Adrenal gland (tissue), 12 donors: ENCODE measurements around the gene TIMM13. TPM values are rescaled to one million over a fixed set of nuclear protein-coding genes. Genes with fewer than 3 reads are reported as not detected.

Experiments used
- DNase-seq, 7 donors: peaks; one replicate each; pipeline ENCODE4 v3.0.0-alpha.2; 2019 to 2020
- H3K27ac ChIP-seq, 5 donors: fragments of 200-600 bp; sonication (generic) in 4 of 5; 1 replicate in 3 of 5; 2 replicates in 2 of 5; pipeline versions ENCODE4 v1.5.1 to v1.8.0; 2016 to 2020; ENCODE audit warnings: mild to moderate bottlenecking in 1 of 5
- H3K27me3 ChIP-seq: fragments of 200-600 bp; 2 replicates; pipeline ENCODE4 v1.8.0; 2021
- H3K36me3 ChIP-seq, 2 donors: fragments of 200-600 bp; replicated peaks in 1 of 2; 1 replicate in 1 of 2; 2 replicates in 1 of 2; pipeline versions ENCODE4 v1.5.1 to v1.8.0; 2018 to 2022
- H3K4me1 ChIP-seq, 2 donors: fragments of 200-600 bp; replicated peaks in 1 of 2; 1 replicate in 1 of 2; 2 replicates in 1 of 2; pipeline versions ENCODE4 v1.5.1 to v1.8.0; 2018 to 2021
- H3K4me3 ChIP-seq, 4 donors: fragments of 200-600 bp; sonication (generic) in 3 of 4; one replicate each; pipeline ENCODE4 v1.5.1; 2016 to 2018
- H3K9me3 ChIP-seq, 3 donors: fragments of 200-600 bp; sonication (generic) in 1 of 3; replicated peaks in 1 of 3; 1 replicate in 2 of 3; 2 replicates in 1 of 3; pipeline versions ENCODE4 v1.5.1 to v1.8.0; 2016 to 2021
- POLR2A ChIP-seq, 2 donors: fragments of 450-650 bp; IDR thresholded peaks; one replicate each; pipeline ENCODE4 v1.6.1; 2017; ENCODE audit warnings: antibody characterized with exemption in 2 of 2, mild to moderate bottlenecking in 2 of 2, moderate library complexity in 1 of 2
- WGBS, 4 donors: extraction: QIAGEN DNeasy Blood & Tissue Kit in 2 of 4; methylation state at CpG; one replicate each; pipeline versions ENCODE4 v1.1.5 to v1.1.7; 2013 to 2017; 5-methylcytosine and 5-hydroxymethylcytosine counted together
- intact Hi-C, 2 donors: fragments of 100-400 bp; cut with DNase I; formaldehyde crosslinking; loops; one replicate each; pipeline versions ENCODE4 v1.14.1 to v1.15.0; 2022 to 2023
- polyA plus RNA-seq, 3 donors: library from polyadenylated mRNA; stranded (reverse); fragments of 200-250 nt in 2 of 3; fragments of 350-450 nt in 1 of 3; fragmentation: Illumina TruSeq in 1 of 3; extraction: RNeasy Lipid Tissue Mini Kit (QIAGEN cat#74804) in 1 of 3; gene quantifications; one replicate each; pipeline ENCODE4 v1.2.3, GENCODE V29; 2013 to 2014
- total RNA-seq, 9 donors: library from RNA; depleted of rRNA in 4 of 9; stranded (reverse); fragments of >200 nt in 4 of 9; fragments of 120-200 nt in 1 of 9; fragmentation: NEBNext Ultra II Directional in 1 of 9; extraction: Animal tissue kit (Norgen Biotek cat#: 25700) in 1 of 9; gene quantifications; one replicate each; pipeline versions ENCODE4 v1.1.0 to v1.2.4, GENCODE V29; 2013 to 2023
- TF ChIP-seq, protein P1 (sequence below), 6 experiments: fragments of 450-650 bp in 4 of 6; fragments of 200-600 bp in 2 of 6; sonication (generic) in 1 of 6; IDR thresholded peaks; 1 replicate in 5 of 6; 2 replicates in 1 of 6; pipeline versions ENCODE4 v1.5.1 to v1.8.0; 2016 to 2021; ENCODE audit warnings: antibody characterized with exemption in 6 of 6, mild to moderate bottlenecking in 2 of 6, moderate library complexity in 1 of 6
- donor health status: healthy with polysubstance abuse.
- donor health status: Bipolar disorder and iron deficiency.
- donor health status: DM: yes; HTN: yes; CAD: no.
- donor health status: DM: no; HTN: no; CAD: no.
- donor health status: DM: no; HTN: no; CAD: no.
- donor health status: DM: yes; HTN: yes; CAD: no.

TIMM13 gene
- total and polyA plus RNA-seq, 12 donors, result 32.7 to 198 (median 88.1) TPM

DNA sequence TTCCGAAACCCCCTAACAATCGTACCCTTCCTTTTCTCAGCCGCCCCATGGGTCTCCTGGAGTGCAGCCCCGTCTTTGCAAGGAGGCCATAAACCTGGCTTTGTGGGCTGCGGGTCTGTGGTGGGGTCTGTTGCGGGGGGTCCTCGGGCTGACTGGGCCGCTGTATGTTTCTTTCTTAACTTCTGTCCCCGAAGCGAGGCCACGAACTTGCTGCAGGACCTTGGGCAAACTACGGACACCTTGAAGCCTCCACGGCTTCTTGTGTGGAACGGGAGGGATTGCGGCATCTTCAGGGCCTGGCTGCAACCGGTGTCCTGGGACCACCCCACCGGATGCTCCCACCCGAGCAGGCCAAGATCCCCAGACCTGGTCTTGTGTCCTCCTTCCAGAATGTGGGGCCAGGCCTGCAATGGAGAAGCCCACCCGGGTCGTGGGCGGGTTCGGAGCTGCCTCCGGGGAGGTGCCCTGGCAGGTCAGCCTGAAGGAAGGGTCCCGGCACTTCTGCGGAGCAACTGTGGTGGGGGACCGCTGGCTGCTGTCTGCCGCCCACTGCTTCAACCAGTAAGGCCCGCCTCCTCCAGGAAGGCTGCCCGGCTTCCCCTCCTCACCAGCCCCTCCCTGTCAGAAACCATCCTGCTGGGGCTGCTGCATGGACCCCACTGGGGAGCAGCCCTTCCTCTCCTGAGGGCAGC, 12.0 kb downstream of the TIMM13 start:
- no peak overlapping the region for H3K27ac ChIP-seq
- H3K27me3 ChIP-seq, result no peaks in the 10 kb centered on the region
- no peak overlapping the region for H3K4me3 ChIP-seq
- no peaks in the 10 kb centered on the region for H3K36me3 ChIP-seq
- intact Hi-C loops, result no loop called here
- H3K4me1 ChIP-seq, result no peaks in the 10 kb centered on the region
- DNase-seq, result no peak
- no peaks in the 10 kb centered on the region for H3K9me3 ChIP-seq
- TF ChIP-seq, protein P1, sequence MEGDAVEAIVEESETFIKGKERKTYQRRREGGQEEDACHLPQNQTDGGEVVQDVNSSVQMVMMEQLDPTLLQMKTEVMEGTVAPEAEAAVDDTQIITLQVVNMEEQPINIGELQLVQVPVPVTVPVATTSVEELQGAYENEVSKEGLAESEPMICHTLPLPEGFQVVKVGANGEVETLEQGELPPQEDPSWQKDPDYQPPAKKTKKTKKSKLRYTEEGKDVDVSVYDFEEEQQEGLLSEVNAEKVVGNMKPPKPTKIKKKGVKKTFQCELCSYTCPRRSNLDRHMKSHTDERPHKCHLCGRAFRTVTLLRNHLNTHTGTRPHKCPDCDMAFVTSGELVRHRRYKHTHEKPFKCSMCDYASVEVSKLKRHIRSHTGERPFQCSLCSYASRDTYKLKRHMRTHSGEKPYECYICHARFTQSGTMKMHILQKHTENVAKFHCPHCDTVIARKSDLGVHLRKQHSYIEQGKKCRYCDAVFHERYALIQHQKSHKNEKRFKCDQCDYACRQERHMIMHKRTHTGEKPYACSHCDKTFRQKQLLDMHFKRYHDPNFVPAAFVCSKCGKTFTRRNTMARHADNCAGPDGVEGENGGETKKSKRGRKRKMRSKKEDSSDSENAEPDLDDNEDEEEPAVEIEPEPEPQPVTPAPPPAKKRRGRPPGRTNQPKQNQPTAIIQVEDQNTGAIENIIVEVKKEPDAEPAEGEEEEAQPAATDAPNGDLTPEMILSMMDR (IDR thresholded peaks at IDR 0.05), result no peak
- no peak for TF ChIP-seq POLR2A (IDR thresholded peaks at IDR 0.05)
- 66 to 72% (median 68%) methylated on average over 9 to 29 of the region's 29 CpGs for WGBS, 4 donors

GRCh38 chr19:2413629-2414028, 13.8 kb downstream of the TIMM13 start:
- no peak for TF ChIP-seq POLR2A (IDR thresholded peaks at IDR 0.05)
- TF ChIP-seq, protein P1 (IDR thresholded peaks at IDR 0.05), result no peak
- DNase-seq, result no peak
- H3K9me3 ChIP-seq, result no peaks in the 10 kb centered on the region
- no peak overlapping the region for H3K4me3 ChIP-seq
- H3K27me3 ChIP-seq, result no peaks in the 10 kb centered on the region
- H3K27ac ChIP-seq, result no peak overlapping the region
- H3K4me1 ChIP-seq, result no peaks in the 10 kb centered on the region
- 88 to 96% (median 91%) methylated on average over 2 to 16 of the region's 16 CpGs for WGBS, 4 donors
- no peaks in the 10 kb centered on the region for H3K36me3 ChIP-seq
- intact Hi-C loops, result no loop called here

DNA sequence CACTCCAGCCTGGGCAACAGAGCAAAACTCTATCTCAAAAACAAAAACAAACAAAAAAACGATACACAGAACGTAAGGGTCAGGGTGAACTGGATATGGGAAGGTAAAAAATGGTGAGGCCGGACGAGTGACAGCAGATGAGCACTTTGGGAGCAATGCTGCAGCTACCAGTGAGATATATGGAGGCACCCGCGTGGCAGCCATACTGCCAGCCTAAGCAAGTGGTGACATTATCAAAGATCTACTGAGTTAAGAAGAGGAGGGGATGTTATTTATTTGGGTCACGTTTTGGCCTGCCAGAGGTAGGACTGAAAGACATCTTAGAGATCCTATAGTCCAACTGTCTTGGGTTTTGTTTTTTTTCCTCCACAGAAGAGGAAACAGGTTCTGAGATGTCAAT, 14.2 kb downstream of the TIMM13 start:
- DNase-seq, result no peak
- 62 to 85% (median 75%) methylated on average over 7 of the region's 7 CpGs for WGBS, 4 donors
- intact Hi-C loops, result no loop called here
- Histone ChIP-seq H3K4me1 (no peaks in the 10 kb centered on the region), H3K27me3 (no peaks in the 10 kb centered on the region), H3K9me3 (no peaks in the 10 kb centered on the region), H3K36me3 (no peaks in the 10 kb centered on the region), H3K27ac (no peak overlapping the region), H3K4me3 (no peak overlapping the region)
- TF ChIP-seq POLR2A (IDR thresholded peaks at IDR 0.05), result no peak
- TF ChIP-seq, protein P1 (IDR thresholded peaks at IDR 0.05), result no peak

- Histone ChIP-seq H3K9me3 (no peaks in the 10 kb centered on the region), H3K27me3 (no peaks in the 10 kb centered on the region), H3K4me3 (no peak overlapping the region), H3K36me3 (no peaks in the 10 kb centered on the region), H3K27ac (no peak overlapping the region), H3K4me1 (no peaks in the 10 kb centered on the region)
- 50 to 72% (median 56%) methylated on average over 2 of the region's 2 CpGs for WGBS, 4 donors
- intact Hi-C loops, result no loop called here
- no peak for DNase-seq
- TF ChIP-seq, protein P1 (IDR thresholded peaks at IDR 0.05), result no peak
- TF ChIP-seq POLR2A (IDR thresholded peaks at IDR 0.05), result no peak
These were observed 14.9 kb downstream of the TIMM13 start for GRCh38 chr19:2412449-2412848.
